ENCODE measurements around the gene UBE2L3.
A peak's percentile ranks its signal among the peaks of the same experiment; 100 is the strongest.

Gene UBE2L3

DNA sequence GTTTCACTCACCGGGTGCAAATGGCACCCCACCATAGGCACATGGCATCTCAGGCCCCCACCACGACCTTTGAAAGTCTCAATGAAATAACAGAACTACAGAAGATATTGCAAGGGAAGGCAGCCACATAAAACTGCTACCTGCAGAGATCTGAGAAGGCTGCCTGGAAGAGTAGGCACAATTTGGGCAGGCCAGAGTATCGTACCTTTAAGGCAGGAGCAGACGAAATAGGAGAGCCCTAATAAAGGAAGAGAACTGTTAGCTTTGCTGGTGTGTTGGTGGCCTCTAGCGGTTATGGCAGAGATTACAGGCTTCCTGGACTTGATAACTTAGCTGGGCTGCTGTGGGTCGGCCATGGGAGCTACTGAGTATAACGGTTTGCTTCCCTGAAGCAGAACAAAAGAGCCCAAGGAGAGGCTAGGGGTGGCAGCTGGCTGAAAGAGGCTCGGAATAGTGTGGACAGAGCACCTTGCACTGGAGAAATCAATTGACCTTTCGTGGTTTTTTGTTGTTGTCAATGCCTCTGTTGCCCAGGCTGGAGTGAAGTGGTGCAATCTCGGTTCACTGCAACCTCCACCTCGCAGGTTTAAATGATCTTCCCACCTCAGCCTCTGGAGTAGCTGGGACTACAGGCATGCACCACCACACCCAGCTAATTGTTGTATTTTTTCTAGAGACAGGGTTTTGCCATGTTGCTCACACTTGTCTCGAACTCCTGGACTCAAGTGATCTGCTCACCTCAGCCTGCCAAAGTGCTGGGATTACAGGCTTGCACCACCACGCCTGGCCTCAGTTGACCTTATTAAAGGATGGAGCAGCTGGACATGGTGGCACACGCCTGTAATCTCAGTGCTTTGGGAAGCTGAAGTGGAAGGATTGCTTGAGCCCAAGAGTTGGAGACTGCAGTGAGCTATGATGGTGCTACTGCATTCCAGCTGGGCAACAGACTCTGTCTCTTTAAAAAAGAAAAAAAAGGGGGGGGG, 79.4 kb downstream of the UBE2L3 start:
- peak; percentile 66 for DNase-seq (ENCODE audit: low read depth)

- no peak for DNase-seq (ENCODE audit: low read depth)
Observed at GRCh38 chr22:21650280-21650679, 82.8 kb downstream of the UBE2L3 start.

GRCh38 chr22:21650823-21651520, 83.5 kb downstream of the UBE2L3 start:
- DNase-seq (ENCODE audit: low read depth), result no peak

- no peak for DNase-seq (ENCODE audit: low read depth)
Observed at GRCh38 chr22:21651521-21652009, 84.1 kb downstream of the UBE2L3 start.

DNA sequence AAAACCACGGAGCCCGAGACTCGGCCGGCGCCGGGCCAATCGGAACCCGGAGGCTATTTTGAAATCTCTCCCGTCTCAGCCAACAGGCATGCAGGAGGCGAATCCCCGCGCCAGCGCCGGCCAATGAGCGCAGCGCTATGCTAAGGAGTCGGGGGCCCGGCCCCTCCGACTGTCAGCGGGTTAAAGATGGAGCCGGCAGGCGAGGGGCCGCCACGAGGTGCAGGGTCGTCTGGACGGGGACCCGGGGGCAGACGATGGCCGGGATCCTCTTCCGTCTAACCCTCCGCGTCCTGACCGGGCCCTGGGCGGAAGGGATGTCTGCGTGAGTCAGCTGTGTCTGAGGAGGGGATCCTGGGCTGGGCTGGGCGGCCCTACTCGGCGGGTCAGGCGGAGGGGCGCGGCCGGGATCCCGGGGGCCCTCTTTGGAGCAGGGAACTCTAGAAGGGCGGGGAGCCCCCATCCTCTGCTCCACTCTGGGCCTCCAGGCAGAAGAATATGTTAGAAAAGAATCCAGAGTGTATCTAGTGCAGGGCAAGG, 84.6 kb downstream of the UBE2L3 start:
- DNase-seq (ENCODE audit: low read depth), result peak; percentile 74

DNA sequence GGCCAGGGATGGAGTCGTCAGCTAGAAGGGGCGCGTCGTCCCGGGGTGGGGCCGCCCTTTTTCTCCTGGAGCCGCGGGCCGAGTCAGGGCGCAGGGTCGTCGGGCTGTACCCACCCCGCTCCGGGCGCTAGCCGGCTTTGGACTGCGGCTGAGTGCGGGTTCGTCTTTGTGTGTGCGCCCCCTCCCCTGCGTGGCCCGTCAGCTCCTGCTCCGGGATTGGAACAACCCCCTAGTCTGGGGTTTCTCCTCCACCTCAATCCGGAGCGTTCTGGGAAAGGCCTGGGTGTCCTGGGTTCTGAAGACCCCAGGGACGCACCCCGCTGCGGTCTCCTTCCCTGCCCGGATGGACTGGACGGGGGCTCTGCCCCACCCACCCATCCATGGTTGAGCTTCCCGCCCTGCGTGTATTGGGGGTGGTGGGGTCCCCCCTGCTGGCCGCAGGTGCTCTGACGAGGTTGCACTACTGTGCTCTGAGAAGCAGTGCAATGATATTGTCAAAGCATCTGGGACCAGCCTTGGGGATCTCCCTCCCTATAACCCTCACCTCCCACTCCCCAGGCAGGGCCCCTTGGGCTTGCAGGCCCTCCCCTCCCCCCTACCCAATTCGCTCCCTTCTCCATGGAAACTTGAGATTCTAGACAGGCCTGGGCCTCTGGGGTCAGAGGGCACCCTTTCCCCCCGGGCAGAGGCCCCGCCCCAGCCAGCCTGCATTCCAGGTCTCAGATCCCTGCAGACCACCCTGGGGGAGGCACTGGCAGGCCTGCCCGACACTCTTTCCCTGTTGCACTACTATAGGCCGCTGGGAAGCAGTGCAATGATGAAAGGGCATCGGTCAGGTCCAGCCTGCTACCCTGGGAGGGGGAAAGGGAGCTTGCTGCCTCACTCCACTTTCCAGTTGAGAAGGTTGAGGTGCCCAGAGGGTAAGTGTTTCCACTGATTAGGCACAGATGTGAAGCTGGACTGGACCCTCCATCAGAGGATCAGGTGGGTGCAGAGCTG, 85.3 kb downstream of the UBE2L3 start:
- no peak for DNase-seq (ENCODE audit: low read depth)

DNA sequence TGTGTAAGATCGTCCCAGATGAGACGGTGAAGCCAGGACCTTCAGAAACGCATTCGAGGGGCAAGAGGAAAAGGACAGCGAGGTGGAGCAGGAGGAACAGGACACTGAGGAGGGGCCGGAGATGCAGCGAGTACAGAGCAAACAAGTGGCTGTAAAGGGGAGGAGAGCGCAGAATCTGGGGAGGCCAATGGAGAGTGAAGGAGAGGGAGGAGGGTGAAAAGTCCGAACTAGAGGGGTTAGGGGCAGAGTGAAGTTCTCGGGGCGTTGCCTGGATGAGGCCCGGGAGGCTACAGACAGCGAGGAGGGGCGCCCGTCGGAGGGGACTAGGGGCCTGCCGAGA, 89.5 kb downstream of the UBE2L3 start:
- no peak for DNase-seq (ENCODE audit: low read depth)

DNA sequence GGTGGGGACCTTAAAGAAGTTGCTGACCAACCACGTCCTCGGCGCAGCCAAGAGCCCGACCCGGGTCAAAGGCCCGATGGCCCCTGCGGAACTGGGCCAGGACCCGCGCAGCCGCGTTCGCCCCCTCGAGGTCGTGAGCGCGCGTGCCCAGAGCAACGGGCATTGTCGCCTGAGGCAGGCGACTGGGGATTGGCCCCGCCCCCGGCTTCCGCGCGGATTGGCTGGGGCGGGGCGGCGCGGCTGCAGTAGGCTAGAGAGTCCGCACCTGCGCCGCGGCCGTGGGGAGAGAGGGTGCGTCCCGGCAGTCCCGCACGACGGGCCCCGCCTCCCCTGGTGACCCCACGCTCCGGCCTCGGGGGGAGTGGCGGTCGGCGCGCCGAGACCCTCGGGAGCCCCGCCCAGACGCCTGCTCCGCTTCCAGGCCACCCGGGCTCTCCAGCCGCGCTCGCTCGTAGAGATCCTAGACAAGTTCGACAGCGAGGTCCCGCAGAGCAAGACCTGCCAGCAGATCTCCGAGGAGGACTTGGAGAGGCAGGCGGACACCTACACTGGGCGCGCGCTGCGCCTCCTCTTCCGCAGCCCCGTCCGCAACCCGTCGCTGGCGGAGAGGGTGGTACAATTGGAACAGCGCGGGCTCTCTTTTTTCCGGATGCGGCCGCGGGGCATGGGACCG, 90.0 kb downstream of the UBE2L3 start:
- DNase-seq (ENCODE audit: low read depth), result peak; percentile 70

DNA sequence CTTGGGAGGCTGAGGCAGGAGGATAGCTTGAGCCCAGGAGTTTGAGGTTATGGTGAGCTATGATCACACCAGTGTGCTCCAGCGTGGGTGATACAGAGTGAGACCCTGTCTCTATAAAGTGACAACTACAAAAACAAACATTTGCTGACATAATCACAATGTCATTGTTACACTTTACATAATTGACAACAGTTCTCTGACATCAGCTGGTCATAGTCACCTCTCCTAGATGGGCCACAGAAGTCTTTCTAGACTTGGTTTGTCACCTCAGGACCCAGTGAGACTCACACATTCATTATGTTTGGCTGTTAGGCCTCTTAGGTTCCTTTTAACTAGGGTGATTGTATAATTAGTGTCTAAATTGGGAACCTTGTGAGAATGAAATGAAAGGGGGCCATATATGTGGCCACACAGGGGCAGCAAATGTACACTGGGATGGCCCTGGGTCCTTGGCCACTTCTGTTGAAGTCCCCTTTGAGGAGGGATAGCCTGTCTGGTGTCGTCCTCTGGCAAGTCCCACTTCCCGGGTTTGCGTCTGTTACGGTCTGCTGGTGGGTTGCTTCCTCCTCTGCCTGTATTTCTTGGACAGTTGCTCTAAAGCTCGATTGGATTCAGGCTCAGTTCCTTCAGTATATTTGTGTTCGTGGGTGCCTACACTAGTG, 92.5 kb downstream of the UBE2L3 start:
- no peak for DNase-seq (ENCODE audit: low read depth)

GRCh38 chr22:21660904-21661303, 93.4 kb downstream of the UBE2L3 start:
- DNase-seq (ENCODE audit: low read depth), result no peak

DNA sequence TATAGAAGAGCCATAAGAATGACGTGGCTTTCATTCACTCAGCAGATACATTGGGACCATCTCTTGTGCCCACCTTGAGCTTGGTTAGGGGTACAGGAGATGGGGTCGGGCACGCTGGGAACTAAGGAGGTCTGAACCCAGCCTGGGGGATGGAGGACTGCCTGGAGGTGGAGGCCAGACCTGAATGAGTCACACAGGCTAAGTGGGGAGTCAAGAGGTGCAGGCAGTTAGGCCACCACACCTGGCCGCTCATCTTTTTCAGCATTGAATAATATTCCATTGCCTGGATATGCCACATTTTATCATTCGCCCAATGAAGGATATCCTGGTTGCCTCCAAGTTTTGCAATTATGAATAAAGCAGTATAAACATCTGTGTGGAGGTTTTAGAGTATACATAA, 94.5 kb downstream of the UBE2L3 start:
- DNase-seq (ENCODE audit: low read depth), result no peak

- DNase-seq (ENCODE audit: low read depth), result no peak
Observed at GRCh38 chr22:21663738-21664137, 96.2 kb downstream of the UBE2L3 start.

GRCh38 chr22:21665047-21665851, 97.7 kb downstream of the UBE2L3 start:
- DNase-seq (ENCODE audit: low read depth), result no peak

GRCh38 chr22:21666786-21667185, 99.3 kb downstream of the UBE2L3 start:
- no peak for DNase-seq (ENCODE audit: low read depth)

DNA sequence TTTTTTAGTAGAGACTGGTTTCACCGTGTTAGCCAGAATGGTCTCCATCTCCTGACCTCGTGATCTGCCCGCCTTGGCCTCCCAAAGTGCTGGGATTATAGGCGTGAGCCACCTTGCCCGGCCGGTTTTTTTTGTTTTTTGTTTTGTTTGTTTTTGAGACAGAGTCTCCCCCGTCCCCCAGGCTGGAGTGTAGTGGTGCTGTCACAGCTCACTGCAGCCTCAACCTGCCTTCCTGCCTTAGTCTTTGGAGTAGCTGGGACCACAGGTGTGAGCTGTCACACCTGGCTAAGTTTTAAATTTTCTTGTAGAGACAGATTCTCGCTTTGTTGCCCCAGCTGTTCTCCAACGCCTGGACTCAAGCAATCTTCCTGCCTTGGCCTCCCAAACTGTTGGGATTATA, 101.5 kb downstream of the UBE2L3 start:
- no peak for DNase-seq (ENCODE audit: low read depth)

DNA sequence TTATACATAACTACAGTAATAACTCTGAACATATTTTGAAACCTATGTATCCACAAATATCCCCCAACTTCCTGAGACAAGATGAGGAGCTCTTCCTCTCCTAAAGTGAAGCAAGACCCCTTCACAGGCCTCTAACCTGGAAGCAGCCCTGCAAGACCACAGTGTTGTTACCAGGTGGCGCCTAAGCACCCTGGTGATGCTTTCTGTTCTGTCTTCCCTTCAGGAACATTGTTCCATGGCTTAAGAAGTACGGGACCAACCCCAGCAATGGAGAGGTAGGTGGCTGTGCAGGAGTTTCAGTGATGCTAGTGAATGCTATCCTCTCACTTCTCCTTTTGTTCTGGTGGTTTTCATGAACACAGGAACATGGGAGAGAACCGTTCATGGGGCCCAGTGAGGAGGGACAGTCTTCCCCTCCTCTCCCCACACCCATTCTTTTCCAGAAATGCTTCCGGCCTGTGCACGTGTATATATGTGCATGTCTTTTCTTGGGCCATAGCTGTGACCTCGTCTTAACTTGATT, 104.7 kb downstream of the UBE2L3 start:
- DNase-seq (ENCODE audit: low read depth), result no peak
